Smooth muscle cell (in vitro differentiated cells): ENCODE data around the gene ZNF287. TPM values are rescaled to one million over a fixed set of nuclear protein-coding genes. Genes with fewer than 3 reads are reported as not detected.

Experiments
- DNase-seq: peaks from one replicate; lab custom pipeline; 2025; ENCODE audit not compliant: unreplicated experiment; lab: John Stamatoyannopoulos, UW
- H2AFZ ChIP-seq: fragments of 200-600 bp; sonication (generic); 2 replicates; pipeline ENCODE4 v1.6.0; 2016; ENCODE audit warnings: antibody characterized with exemption, low read depth, mild to moderate bottlenecking
- H3F3A ChIP-seq: fragments of 200-600 bp; sonication (generic); 2 replicates; pipeline ENCODE4 v1.6.0; 2017; ENCODE audit warnings: antibody characterized with exemption, low read depth
- H3K27ac ChIP-seq: fragments of 200-600 bp; sonication (generic); 2 replicates; pipeline ENCODE4 v1.5.1; 2016; ENCODE audit warnings: low read depth, mild to moderate bottlenecking
- H3K27me3 ChIP-seq: fragments of 200-600 bp; sonication (generic); 2 replicates; pipeline ENCODE4 v1.6.1; 2016; ENCODE audit warnings: low read depth, mild to moderate bottlenecking
- H3K36me3 ChIP-seq: fragments of 200-600 bp; sonication (generic); 2 replicates; pipeline ENCODE4 v1.5.1; 2016; ENCODE audit warnings: low read depth
- H3K4me1 ChIP-seq: fragments of 200-600 bp; sonication (generic); 2 replicates; pipeline ENCODE4 v1.5.1; 2016; ENCODE audit warnings: low read depth
- H3K4me2 ChIP-seq: fragments of 200-600 bp; sonication (generic); 2 replicates; pipeline ENCODE4 v1.6.0; 2016; ENCODE audit warnings: mild to moderate bottlenecking
- H3K4me3 ChIP-seq: fragments of 200-600 bp; sonication (generic); 2 replicates; pipeline ENCODE4 v1.5.1; 2016; ENCODE audit warnings: mild to moderate bottlenecking
- H3K79me2 ChIP-seq: fragments of 200-600 bp; sonication (generic); 2 replicates; pipeline ENCODE4 v1.6.0; 2016; ENCODE audit warnings: low read depth, mild to moderate bottlenecking
- H3K9ac ChIP-seq: fragments of 200-600 bp; sonication (generic); 2 replicates; pipeline ENCODE4 v1.6.0; 2016; ENCODE audit warnings: low read depth
- H3K9me3 ChIP-seq: fragments of 200-600 bp; sonication (generic); replicated peaks from 2 replicates; pipeline ENCODE4 v1.5.1; 2016; ENCODE audit warnings: low read depth
- H4K20me1 ChIP-seq: fragments of 200-600 bp; sonication (generic); 2 replicates; pipeline ENCODE4 v1.6.0; 2016; ENCODE audit warnings: low read depth
- CTCF ChIP-seq: fragments of 200-600 bp; sonication (generic); IDR thresholded peaks from 2 replicates; pipeline ENCODE4 v1.5.1; 2017; ENCODE audit warnings: borderline replicate concordance, mild to moderate bottlenecking, antibody characterized with exemption; ENCODE audit not compliant: insufficient read depth, poor library complexity, severe bottlenecking
- WGBS: methylation state at CpG from one replicate; pipeline ENCODE4 v1.1.7; 2016; ENCODE audit warnings: low lambda C conversion rate; 5-methylcytosine and 5-hydroxymethylcytosine counted together
- polyA plus RNA-seq: library from polyadenylated mRNA; unstranded; fragments of >200 nt; fragmentation: Nextera tagmentation; extraction: Ambion mirVana; gene quantifications from 2 replicates; pipeline ENCODE4 v1.2.1, GENCODE V29; 2016
- total RNA-seq: library from RNA; depleted of rRNA; stranded (reverse); fragments of >200 nt; gene quantifications from 2 replicates; pipeline ENCODE4 v1.2.3, GENCODE V29; 2014

Gene ZNF287
- total and polyA plus RNA-seq, 2 experiments from 2014 or later, result 17.7 to 25.8 TPM

- Histone ChIP-seq H3K9me3 (no peaks in the 10 kb centered on the region), H3K27ac (no peak overlapping the region), H3K79me2 (no peaks in the 10 kb centered on the region), H3K36me3 (no peaks in the 10 kb centered on the region), H3K27me3 (no peaks in the 10 kb centered on the region), H3K9ac (no peak overlapping the region), H2AFZ (no peak overlapping the region), H3K4me2 (no peak overlapping the region), H3K4me1 (no peaks in the 10 kb centered on the region), H3K4me3 (no peak overlapping the region), H3F3A (no peaks in the 10 kb centered on the region), H4K20me1 (no peaks in the 10 kb centered on the region)
- TF ChIP-seq CTCF, result no peak
- no peak for DNase-seq
- 80% methylated on average over 2 of the region's 2 CpGs for WGBS
These were observed 24.5 kb upstream of the ZNF287 start for GRCh38 chr17:16593356-16594102.

- Histone ChIP-seq H3K4me2 (peak overlapping the region; percentile 92), H3K36me3 (no peaks in the 10 kb centered on the region), H3K79me2 (no peaks in the 10 kb centered on the region), H3K9me3 (no peaks in the 10 kb centered on the region), H3K9ac (peak overlapping the region; percentile 31), H3K4me3 (peak overlapping the region; percentile 67), H2AFZ (peak overlapping the region; percentile 97), H3F3A (no peaks in the 10 kb centered on the region), H3K4me1 (no peaks in the 10 kb centered on the region), H3K27me3 (peaks cover 5% of the 10 kb centered on the region), H4K20me1 (no peaks in the 10 kb centered on the region), H3K27ac (no peak overlapping the region)
- WGBS, result 7% methylated on average over 52 of the region's 53 CpGs
- peak; percentile 83 for DNase-seq
- TF ChIP-seq CTCF, result peak; percentile 97
These were observed 20.3 kb upstream of the ZNF287 start for GRCh38 chr17:16589097-16589969.

- no peak overlapping the region for H3K27ac ChIP-seq
- WGBS, result 76% methylated on average over 4 of the region's 4 CpGs
- H3K4me1 ChIP-seq, result no peaks in the 10 kb centered on the region
- TF ChIP-seq CTCF, result no peak
- H3F3A ChIP-seq, result no peaks in the 10 kb centered on the region
- no peak overlapping the region for H3K9ac ChIP-seq
- no peak overlapping the region for H2AFZ ChIP-seq
- no peaks in the 10 kb centered on the region for H3K79me2 ChIP-seq
- no peak for DNase-seq
- H3K9me3 ChIP-seq, result no peaks in the 10 kb centered on the region
- H3K4me2 ChIP-seq, result no peak overlapping the region
- no peaks in the 10 kb centered on the region for H4K20me1 ChIP-seq
- H3K36me3 ChIP-seq, result no peaks in the 10 kb centered on the region
- no peak overlapping the region for H3K4me3 ChIP-seq
- H3K27me3 ChIP-seq, result peaks cover 5% of the 10 kb centered on the region
These were observed 16.8 kb upstream of the ZNF287 start for GRCh38 chr17:16585796-16586195.
